B cell (primary cell): ENCODE results near the gene NINL. TPM values are rescaled to one million over a fixed set of nuclear protein-coding genes. Genes with fewer than 3 reads are reported as not detected.

Experiments used
- ATAC-seq: fragments of 200-7000 bp; cut with Tn5 transposase; one replicate; pipeline ENCODE4 v1.10.0; 2021; ENCODE audit warnings: low read depth, mild to moderate bottlenecking, moderate number of reproducible peaks, moderate library complexity
- CTCF ChIA-PET: fragments of 350-600 bp; sonication (Branson Sonifier 250); formaldehyde crosslinking; loops from one replicate; lab custom pipeline; 2021; ENCODE audit warnings: antibody characterized with exemption, inconsistent platforms; lab: Charles Lee
- POLR2A ChIA-PET: fragments of 350-600 bp; sonication (Branson Sonifier 250); formaldehyde crosslinking; loops from one replicate; lab custom pipeline; 2021; ENCODE audit warnings: antibody characterized with exemption; lab: Charles Lee
- DNase-seq: peaks from one replicate; pipeline ENCODE4 v3.0.0; 2013
- H2AFZ ChIP-seq: 2 replicates; pipeline ENCODE4 v1.6.1; 2012; ENCODE audit warnings: mild to moderate bottlenecking, low read depth, low read length; ENCODE audit not compliant: insufficient read depth, poor library complexity, severe bottlenecking
- H3K27ac ChIP-seq, 2 donors: 1 replicate in 1 of 2; 2 replicates in 1 of 2; pipeline ENCODE4 v1.5.1; 2012 to 2013; ENCODE audit warnings: low read length in 2 of 2, mild to moderate bottlenecking in 2 of 2, moderate library complexity in 1 of 2
- H3K27me3 ChIP-seq, 4 experiments: fragments of 200-600 bp in 1 of 4; sonication (generic) in 1 of 4; replicated peaks in 1 of 4; 1 replicate in 2 of 4; 2 replicates in 2 of 4; pipeline versions ENCODE4 v1.6.1 to v1.7.0; 2013 to 2016; ENCODE audit warnings: low read length in 3 of 4, mild to moderate bottlenecking in 2 of 4, mixed read lengths in 1 of 4, moderate library complexity in 1 of 4; ENCODE audit not compliant: insufficient read depth in 4 of 4, control insufficient read depth in 3 of 4; ENCODE audit errors: control extremely low read depth in 1 of 4
- H3K36me3 ChIP-seq, 2 experiments: replicated peaks in 1 of 2; 1 replicate in 1 of 2; 2 replicates in 1 of 2; pipeline versions ENCODE4 v1.6.1 to v1.7.1; 2013; ENCODE audit warnings: low read length in 1 of 2; ENCODE audit not compliant: insufficient read depth in 2 of 2, control insufficient read depth in 1 of 2; ENCODE audit errors: control extremely low read depth in 1 of 2, extremely low read depth in 1 of 2
- H3K4me1 ChIP-seq, 2 donors: fragments of 200-600 bp in 1 of 2; sonication (generic) in 1 of 2; 1 replicate in 1 of 2; 2 replicates in 1 of 2; pipeline versions ENCODE4 v1.5.1 to v1.6.1; 2013 to 2017; ENCODE audit warnings: low read length in 2 of 2; ENCODE audit not compliant: control insufficient read depth in 2 of 2, insufficient read depth in 2 of 2
- H3K4me2 ChIP-seq: replicated peaks from 2 replicates; pipeline ENCODE3; 2012; ENCODE audit warnings: mild to moderate bottlenecking, low read depth, low read length; ENCODE audit not compliant: poor library complexity, severe bottlenecking
- H3K4me3 ChIP-seq, 5 experiments: fragments of 200-600 bp in 1 of 5; sonication (generic) in 1 of 5; 1 replicate in 3 of 5; 2 replicates in 2 of 5; pipeline versions ENCODE4 v1.5.1 to v1.7.0; 2011 to 2016; ENCODE audit warnings: low read length in 4 of 5, mild to moderate bottlenecking in 4 of 5, low read depth in 2 of 5, control low read depth in 1 of 5, moderate library complexity in 1 of 5; ENCODE audit not compliant: insufficient read depth in 1 of 5; ENCODE audit errors: control extremely low read depth in 1 of 5, extremely low read depth in 1 of 5
- H3K79me2 ChIP-seq: fragments of 200-600 bp; sonication (generic); one replicate; pipeline ENCODE4 v1.6.0; 2016; ENCODE audit warnings: low read length; ENCODE audit not compliant: control insufficient read depth, insufficient read depth
- H3K9ac ChIP-seq: fragments of 200-600 bp; sonication (generic); 2 replicates; pipeline ENCODE4 v1.6.1; 2017; ENCODE audit warnings: mild to moderate bottlenecking, low read length, moderate library complexity
- H3K9me3 ChIP-seq, 3 donors: one replicate each; pipeline versions ENCODE4 v1.6.1 to v1.7.1; 2013; ENCODE audit warnings: low read length in 2 of 3; ENCODE audit not compliant: control insufficient read depth in 2 of 3, insufficient read depth in 1 of 3; ENCODE audit errors: control extremely low read depth in 1 of 3
- H4K20me1 ChIP-seq: 2 replicates; pipeline ENCODE4 v1.6.0; 2012; ENCODE audit warnings: mild to moderate bottlenecking, low read length; ENCODE audit not compliant: insufficient read depth, control insufficient read depth, poor library complexity, severe bottlenecking
- H3K27ac Mint-ChIP-seq: one replicate; pipeline ENCODE4 v1.8.0; 2021; ENCODE audit warnings: mixed read lengths
- H3K27me3 Mint-ChIP-seq: one replicate; pipeline ENCODE4 v1.8.0; 2021; ENCODE audit warnings: mixed read lengths
- H3K4me1 Mint-ChIP-seq: one replicate; pipeline ENCODE4 v1.8.0; 2021; ENCODE audit warnings: mixed read lengths
- H3K4me3 Mint-ChIP-seq: one replicate; pipeline ENCODE4 v1.8.0; 2021; ENCODE audit warnings: mixed read lengths
- H3K9me3 Mint-ChIP-seq: one replicate; pipeline ENCODE4 v1.8.0; 2022; ENCODE audit warnings: mixed read lengths; ENCODE audit not compliant: insufficient read depth
- EZH2 ChIP-seq: IDR thresholded peaks from 2 replicates; pipeline ENCODE4 v1.6.1; 2012; ENCODE audit warnings: borderline replicate concordance, low read depth, mild to moderate bottlenecking, moderate library complexity, low read length; ENCODE audit not compliant: insufficient read depth, poor library complexity, severe bottlenecking
- WGBS: methylation state at CpG from one replicate; pipeline ENCODE4 v1.1.5; 2013; ENCODE audit warnings: missing lambda C conversion rate; ENCODE audit not compliant: insufficient coverage; 5-methylcytosine and 5-hydroxymethylcytosine counted together
- intact Hi-C: fragments of 100-400 bp; cut with micrococcal nuclease; formaldehyde crosslinking; loops from one replicate; pipeline ENCODE4 v1.10.0; 2022
- polyA plus RNA-seq: library from polyadenylated mRNA; depleted of rRNA; stranded (reverse); fragments of >200 nt; gene quantifications from 2 replicates; pipeline ENCODE4 v1.2.3, GENCODE V29; 2012
- total RNA-seq, 2 donors: library from RNA; stranded (reverse); fragments of 120-200 nt in 1 of 2; gene quantifications; 1 replicate in 1 of 2; 2 replicates in 1 of 2; pipeline versions ENCODE4 v1.2.3 to v1.2.4, GENCODE V29; 2013 to 2022
- TF ChIP-seq, protein P1 (sequence below): fragments of 200-600 bp; IDR thresholded peaks from one replicate; pipeline ENCODE4 v1.8.0; 2022; ENCODE audit warnings: antibody characterized with exemption, mild to moderate bottlenecking

Gene NINL
- total and polyA plus RNA-seq, 2 donors (not counting 1 experiment from before 2014, with no cell fraction given), result 1.8 to 5.5 TPM

DNA sequence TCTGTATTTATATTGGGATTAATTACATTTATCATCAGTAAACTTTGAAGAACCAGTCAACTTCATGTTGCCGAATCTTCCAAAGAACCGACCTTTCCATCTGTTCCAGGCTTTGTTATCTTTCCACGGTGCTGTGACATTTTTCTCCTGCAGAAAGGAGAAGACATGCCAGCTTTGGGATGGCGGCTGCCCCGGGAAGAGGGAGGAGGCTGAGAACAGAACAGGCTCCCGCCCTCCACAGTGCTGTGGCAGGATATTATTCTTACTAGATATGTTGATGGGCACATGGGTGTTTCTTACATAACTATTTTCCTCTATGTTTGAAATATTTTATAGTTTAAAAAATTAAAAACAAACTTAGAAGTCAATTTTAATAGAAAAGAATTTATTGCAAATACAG, 133.0 kb downstream of the NINL start:
- CTCF ChIA-PET, result no interaction called here
- no peak for TF ChIP-seq EZH2
- TF ChIP-seq, protein P1, sequence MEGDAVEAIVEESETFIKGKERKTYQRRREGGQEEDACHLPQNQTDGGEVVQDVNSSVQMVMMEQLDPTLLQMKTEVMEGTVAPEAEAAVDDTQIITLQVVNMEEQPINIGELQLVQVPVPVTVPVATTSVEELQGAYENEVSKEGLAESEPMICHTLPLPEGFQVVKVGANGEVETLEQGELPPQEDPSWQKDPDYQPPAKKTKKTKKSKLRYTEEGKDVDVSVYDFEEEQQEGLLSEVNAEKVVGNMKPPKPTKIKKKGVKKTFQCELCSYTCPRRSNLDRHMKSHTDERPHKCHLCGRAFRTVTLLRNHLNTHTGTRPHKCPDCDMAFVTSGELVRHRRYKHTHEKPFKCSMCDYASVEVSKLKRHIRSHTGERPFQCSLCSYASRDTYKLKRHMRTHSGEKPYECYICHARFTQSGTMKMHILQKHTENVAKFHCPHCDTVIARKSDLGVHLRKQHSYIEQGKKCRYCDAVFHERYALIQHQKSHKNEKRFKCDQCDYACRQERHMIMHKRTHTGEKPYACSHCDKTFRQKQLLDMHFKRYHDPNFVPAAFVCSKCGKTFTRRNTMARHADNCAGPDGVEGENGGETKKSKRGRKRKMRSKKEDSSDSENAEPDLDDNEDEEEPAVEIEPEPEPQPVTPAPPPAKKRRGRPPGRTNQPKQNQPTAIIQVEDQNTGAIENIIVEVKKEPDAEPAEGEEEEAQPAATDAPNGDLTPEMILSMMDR, result no peak
- no peak overlapping the region for H3K4me3 ChIP-seq
- no peaks in the 10 kb centered on the region for H3K4me1 ChIP-seq
- H3K27me3 ChIP-seq, result no peaks in the 10 kb centered on the region
- H3K4me2 ChIP-seq, result no peak overlapping the region
- Mint-ChIP-seq H3K4me3 (no peak overlapping the region), H3K27ac (no peak overlapping the region), H3K4me1 (no peaks in the 10 kb centered on the region), H3K27me3 (no peaks in the 10 kb centered on the region), H3K9me3 (peaks cover 4% of the 10 kb centered on the region)
- no peak overlapping the region for H3K27ac ChIP-seq
- DNase-seq, result no peak
- H3K9me3 ChIP-seq, result no peaks in the 10 kb centered on the region
- intact Hi-C loops, result no loop called here
- no peak overlapping the region for H2AFZ ChIP-seq
- H3K36me3 ChIP-seq, result no peaks in the 10 kb centered on the region
- H3K9ac ChIP-seq, result no peak overlapping the region
- ATAC-seq, result no peak
- POLR2A ChIA-PET, result no interaction called here
- WGBS, result 100% methylated on average over 3 of the region's 6 CpGs
- no peaks in the 10 kb centered on the region for H3K79me2 ChIP-seq
- no peaks in the 10 kb centered on the region for H4K20me1 ChIP-seq

DNA sequence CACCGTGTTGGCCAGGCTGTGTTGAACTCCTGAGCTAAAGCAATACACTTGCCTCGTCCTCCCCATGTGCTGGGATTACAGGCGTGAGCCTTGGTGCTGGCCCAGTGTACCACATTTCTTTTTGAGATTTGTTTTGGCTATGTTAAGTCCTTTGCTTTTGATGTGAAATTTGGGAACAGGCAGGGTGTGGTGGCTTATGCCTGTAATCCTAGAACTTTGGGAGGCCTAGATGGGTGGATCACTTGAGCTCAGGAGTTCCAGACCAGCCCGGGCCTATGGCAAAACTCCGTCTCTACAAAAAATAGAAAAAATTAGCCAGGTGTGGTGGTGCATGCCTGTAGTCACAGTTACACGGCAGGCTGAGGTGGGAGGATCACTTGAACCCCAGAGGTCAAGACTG, 137.7 kb downstream of the NINL start:
- 100% methylated on average over 5 of the region's 6 CpGs for WGBS
- no peak overlapping the region for H3K27ac Mint-ChIP-seq
- POLR2A ChIA-PET, result no interaction called here

More for the DNA sequence above, 137.7 kb downstream of the NINL start:
- no peak overlapping the region for H3K9ac ChIP-seq
- CTCF ChIA-PET, result no interaction called here
- no peaks in the 10 kb centered on the region for H3K79me2 ChIP-seq
- H3K4me3 Mint-ChIP-seq, result no peak overlapping the region
- H3K27ac ChIP-seq, result no peak overlapping the region
- no peak for ATAC-seq
- H3K27me3 ChIP-seq, result no peaks in the 10 kb centered on the region
- H4K20me1 ChIP-seq, result no peaks in the 10 kb centered on the region
- no peak overlapping the region for H3K4me2 ChIP-seq
- no peaks in the 10 kb centered on the region for H3K4me1 Mint-ChIP-seq
- H3K4me1 ChIP-seq, result no peaks in the 10 kb centered on the region
- H3K36me3 ChIP-seq, result no peaks in the 10 kb centered on the region
- no peaks in the 10 kb centered on the region for H3K27me3 Mint-ChIP-seq
- intact Hi-C loops, result no loop called here
- no peak for DNase-seq
- no peak overlapping the region for H2AFZ ChIP-seq
- TF ChIP-seq EZH2, result no peak
- TF ChIP-seq, protein P1, result no peak
- no peaks in the 10 kb centered on the region for H3K9me3 ChIP-seq
- no peak overlapping the region for H3K4me3 ChIP-seq
- peaks cover 4% of the 10 kb centered on the region for H3K9me3 Mint-ChIP-seq
